Measurements from ENCODE around the gene RFC2. TPM values are rescaled to one million over a fixed set of nuclear protein-coding genes. Genes with fewer than 3 reads are reported as not detected.

RFC2 gene
- total and polyA plus RNA-seq, 2 experiments from 2014 or later = 23.1 to 33.2 TPM

GRCh38 chr7:74248156-74248555 lies 6.0 kb downstream of the RFC2 start:
- Histone ChIP-seq H3K4me3 (no peak overlapping the region), H3K4me2 (ENCODE audit: unreplicated experiment) (no peak overlapping the region), H4K20me1 (ENCODE audit: insufficient read depth) (no peaks in the 10 kb centered on the region), H3K9me3 (ENCODE audit: low read depth) (no peaks in the 10 kb centered on the region), H3K27ac (no peak overlapping the region), H3K9me2 (ENCODE audit: insufficient read depth) (no peaks in the 10 kb centered on the region), H3K36me3 (ENCODE audit: low read depth) (peaks cover 6% of the 10 kb centered on the region; the same call in 1 of the 2 replicates), H3K27me3 (replicated peaks; ENCODE audit: insufficient read depth) (no peaks in the 10 kb centered on the region), H3K4me1 (ENCODE audit: insufficient read depth) (peaks cover 3% of the 10 kb centered on the region; the same call in 1 of the 2 replicates), H3F3A (ENCODE audit: insufficient read depth) (no peaks in the 10 kb centered on the region), H3K79me2 (ENCODE audit: insufficient read depth) (peaks cover 9% of the 10 kb centered on the region), H3K9ac (no peak overlapping the region), H2AFZ (no peak overlapping the region)
- TF ChIP-seq EZH2phosphoT487 (IDR thresholded peaks at IDR 0.05; ENCODE audit: insufficient read depth, low read depth) (no peak), EZH2 (IDR thresholded peaks at IDR 0.05; ENCODE audit: insufficient read depth, poor library complexity, severe bottlenecking) (no peak)
- WGBS, 2 experiments (ENCODE audit: low coverage in 1 of 2, low lambda C conversion rate in 2 of 2, missing lambda C conversion rate in 2 of 2) = 91 to 93% methylated on average over 6 of the region's 6 CpGs
- in situ Hi-C loops (cut with MboI) = loop anchor here (25.0 kb wide), 1 partner anchor 139 kb away; no protein-coding TSS in a partner anchor
- no peak for DNase-seq

GRCh38 chr7:74246497-74246896 lies 7.7 kb downstream of the RFC2 start:
- no peaks in the 10 kb centered on the region for H3K9me3 ChIP-seq (ENCODE audit: low read depth)
- H3K9me2 ChIP-seq (ENCODE audit: insufficient read depth) = no peaks in the 10 kb centered on the region
- H4K20me1 ChIP-seq (ENCODE audit: insufficient read depth) = no peaks in the 10 kb centered on the region
- DNase-seq = no peak
- H3K4me2 ChIP-seq (ENCODE audit: unreplicated experiment) = no peak overlapping the region
- H3K4me3 ChIP-seq = no peak overlapping the region
- in situ Hi-C loops (cut with MboI) = loop anchor here (25.0 kb wide), 1 partner anchor 141 kb away; no protein-coding TSS in a partner anchor
- no peak overlapping the region for H3K27ac ChIP-seq
- no peak overlapping the region for H3K9ac ChIP-seq
- H3K79me2 ChIP-seq (ENCODE audit: insufficient read depth) = no peaks in the 10 kb centered on the region
- TF ChIP-seq EZH2 (IDR thresholded peaks at IDR 0.05; ENCODE audit: insufficient read depth, poor library complexity, severe bottlenecking) (no peak), EZH2phosphoT487 (IDR thresholded peaks at IDR 0.05; ENCODE audit: insufficient read depth, low read depth) (no peak)
- WGBS, 2 experiments (ENCODE audit: low coverage in 1 of 2, low lambda C conversion rate in 2 of 2, missing lambda C conversion rate in 2 of 2) = 86 to 91% methylated on average over 4 of the region's 4 CpGs
- no peaks in the 10 kb centered on the region for H3K27me3 ChIP-seq (replicated peaks; ENCODE audit: insufficient read depth)
- no peak overlapping the region for H2AFZ ChIP-seq
- no peaks in the 10 kb centered on the region for H3K4me1 ChIP-seq (ENCODE audit: insufficient read depth)
- peaks cover 6% of the 10 kb centered on the region; the same call in 1 of the 2 replicates for H3K36me3 ChIP-seq (ENCODE audit: low read depth)
- H3F3A ChIP-seq (ENCODE audit: insufficient read depth) = no peaks in the 10 kb centered on the region

DNA sequence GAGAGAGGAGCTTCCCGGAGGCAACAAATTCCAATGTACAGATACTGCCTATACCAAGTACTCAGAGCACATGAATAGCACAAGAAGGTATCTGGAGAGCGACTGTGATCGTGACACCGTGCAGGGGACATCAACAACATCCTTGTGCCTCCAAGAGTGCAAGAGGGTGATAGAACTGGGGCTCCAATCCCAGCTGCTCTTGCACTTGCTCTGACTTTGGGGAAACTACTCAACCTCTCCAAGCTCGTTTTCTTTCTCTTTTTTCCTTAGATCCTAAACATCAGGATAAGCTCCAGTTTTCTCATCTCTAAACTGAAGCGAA lies 12.1 kb downstream of the RFC2 start:
- 98 to 99% methylated on average over 6 of the region's 6 CpGs for WGBS, 2 experiments (ENCODE audit: low coverage in 1 of 2, low lambda C conversion rate in 2 of 2, missing lambda C conversion rate in 2 of 2)
- H2AFZ ChIP-seq = no peak overlapping the region
- no peak overlapping the region for H3K9ac ChIP-seq
- H3K36me3 ChIP-seq (ENCODE audit: low read depth) = 0 out of 2 replicates have a peak, but pooled peaks cover 3% of the 10 kb centered on the region
- H3K27ac ChIP-seq = no peak overlapping the region
- no peaks in the 10 kb centered on the region for H3F3A ChIP-seq (ENCODE audit: insufficient read depth)
- H3K9me3 ChIP-seq (ENCODE audit: low read depth) = no peaks in the 10 kb centered on the region
- no peak overlapping the region for H3K4me2 ChIP-seq (ENCODE audit: unreplicated experiment)
- H3K27me3 ChIP-seq (replicated peaks; ENCODE audit: insufficient read depth) = no peaks in the 10 kb centered on the region
- H3K4me3 ChIP-seq = no peak overlapping the region
- H3K4me1 ChIP-seq (ENCODE audit: insufficient read depth) = no peaks in the 10 kb centered on the region
- no peak for DNase-seq
- H4K20me1 ChIP-seq (ENCODE audit: insufficient read depth) = no peaks in the 10 kb centered on the region
- no peaks in the 10 kb centered on the region for H3K9me2 ChIP-seq (ENCODE audit: insufficient read depth)
- in situ Hi-C loops (cut with MboI) = loop anchor here (25.0 kb wide), 1 partner anchor 145 kb away; no protein-coding TSS in a partner anchor
- H3K79me2 ChIP-seq (ENCODE audit: insufficient read depth) = no peaks in the 10 kb centered on the region
- TF ChIP-seq EZH2 (IDR thresholded peaks at IDR 0.05; ENCODE audit: insufficient read depth, poor library complexity, severe bottlenecking) = no peak
- no peak for TF ChIP-seq EZH2phosphoT487 (IDR thresholded peaks at IDR 0.05; ENCODE audit: insufficient read depth, low read depth)

GRCh38 chr7:74240482-74240881 lies 13.7 kb downstream of the RFC2 start:
- WGBS, 2 experiments (ENCODE audit: low coverage in 1 of 2, low lambda C conversion rate in 2 of 2, missing lambda C conversion rate in 2 of 2) = 88 to 93% methylated on average over 3 to 4 of the region's 4 CpGs
- Histone ChIP-seq H3K4me1 (ENCODE audit: insufficient read depth) (no peaks in the 10 kb centered on the region), H3K79me2 (ENCODE audit: insufficient read depth) (no peaks in the 10 kb centered on the region), H3K27me3 (replicated peaks; ENCODE audit: insufficient read depth) (no peaks in the 10 kb centered on the region), H3K36me3 (ENCODE audit: low read depth) (0 out of 2 replicates have a peak, but pooled peaks cover 2% of the 10 kb centered on the region), H2AFZ (no peak overlapping the region), H4K20me1 (ENCODE audit: insufficient read depth) (no peaks in the 10 kb centered on the region), H3K9me3 (ENCODE audit: low read depth) (no peaks in the 10 kb centered on the region), H3K27ac (no peak overlapping the region), H3K4me3 (no peak overlapping the region), H3K9ac (no peak overlapping the region), H3F3A (ENCODE audit: insufficient read depth) (no peaks in the 10 kb centered on the region), H3K4me2 (ENCODE audit: unreplicated experiment) (no peak overlapping the region), H3K9me2 (ENCODE audit: insufficient read depth) (no peaks in the 10 kb centered on the region)
- TF ChIP-seq EZH2 (IDR thresholded peaks at IDR 0.05; ENCODE audit: insufficient read depth, poor library complexity, severe bottlenecking) = no peak
- TF ChIP-seq EZH2phosphoT487 (IDR thresholded peaks at IDR 0.05; ENCODE audit: insufficient read depth, low read depth) = no peak
- in situ Hi-C loops (cut with MboI) = loop anchor here (25.0 kb wide), 1 partner anchor 147 kb away; no protein-coding TSS in a partner anchor
- no peak for DNase-seq

All from GM23248 (cell line).